Stimulated activated CD4-positive, alpha-beta T cell treated with anti-CD3 and anti-CD28 coated beads, Interleukin-12 subunit alpha, Interleukin-12 subunit beta, amount 100 ng/mL, for 48 hours (primary cell): ENCODE results near the gene SCYGR7.
"Not testable (repeated sequence)": the region's sequence is repeated elsewhere in the genome, so short reads cannot be mapped to it uniquely, and the experiment has no call there.

Experiments used
- DNase-seq, 3 donors: peaks; one replicate each; pipeline ENCODE4 v3.0.0-alpha.2; 2020; ENCODE audit warnings: low read depth in 2 of 3, low spot score in 1 of 3

SCYGR7 gene

DNA sequence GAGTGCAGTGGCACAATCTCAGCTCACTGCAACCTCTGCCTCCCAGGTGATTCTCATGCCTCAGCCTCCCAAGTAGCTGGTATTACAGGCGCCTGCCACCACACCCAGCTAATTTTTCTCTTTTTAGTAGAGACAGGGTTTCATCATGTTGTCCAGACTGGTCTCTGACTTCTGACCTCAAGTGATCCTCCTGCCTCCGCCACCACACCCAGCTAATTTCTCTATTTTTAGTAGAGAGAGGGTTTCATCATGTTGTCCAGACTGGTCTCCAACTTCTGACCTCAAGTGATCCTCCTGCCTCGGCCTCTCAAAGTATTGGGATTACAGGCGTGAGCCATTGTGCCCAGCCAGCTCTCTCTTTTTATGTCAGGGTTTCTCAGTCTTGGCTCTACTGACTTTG, 28.1 kb downstream of the SCYGR7 start:
- not testable (repeated sequence) for DNase-seq

DNA sequence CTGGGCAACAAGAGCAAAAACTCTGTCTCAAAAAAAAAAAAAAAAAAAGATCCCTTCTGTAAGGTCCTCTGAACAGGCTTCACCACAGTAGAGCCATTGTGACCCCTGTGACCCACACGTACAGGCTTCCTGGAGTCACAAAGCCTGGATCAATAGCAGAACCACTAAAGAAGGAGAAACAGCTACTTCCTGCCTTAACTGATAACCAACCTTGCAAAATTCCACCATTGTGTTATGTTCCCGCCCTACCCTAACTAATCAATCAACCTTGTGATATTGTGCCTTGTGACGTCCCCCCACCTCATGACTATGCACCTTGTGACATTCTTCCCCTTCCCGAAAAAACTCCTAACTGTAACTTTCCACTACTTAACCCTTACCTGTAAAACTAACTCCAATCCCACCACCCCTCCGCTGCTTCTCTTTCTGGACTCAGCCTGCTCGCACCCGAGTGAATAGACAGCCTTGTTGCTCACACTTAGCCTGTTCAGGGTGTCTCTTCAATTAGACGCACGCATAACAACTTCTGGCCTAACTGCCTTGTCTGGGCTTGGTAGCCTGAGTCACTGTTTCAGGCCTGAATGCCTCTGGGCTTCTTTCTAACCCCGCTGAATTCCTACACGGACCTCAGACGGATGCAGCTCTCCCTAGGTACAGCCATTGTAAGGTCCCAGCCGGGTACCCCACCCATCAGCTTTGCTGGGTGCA, 31.4 kb downstream of the SCYGR7 start:
- DNase-seq, result no peak

DNA sequence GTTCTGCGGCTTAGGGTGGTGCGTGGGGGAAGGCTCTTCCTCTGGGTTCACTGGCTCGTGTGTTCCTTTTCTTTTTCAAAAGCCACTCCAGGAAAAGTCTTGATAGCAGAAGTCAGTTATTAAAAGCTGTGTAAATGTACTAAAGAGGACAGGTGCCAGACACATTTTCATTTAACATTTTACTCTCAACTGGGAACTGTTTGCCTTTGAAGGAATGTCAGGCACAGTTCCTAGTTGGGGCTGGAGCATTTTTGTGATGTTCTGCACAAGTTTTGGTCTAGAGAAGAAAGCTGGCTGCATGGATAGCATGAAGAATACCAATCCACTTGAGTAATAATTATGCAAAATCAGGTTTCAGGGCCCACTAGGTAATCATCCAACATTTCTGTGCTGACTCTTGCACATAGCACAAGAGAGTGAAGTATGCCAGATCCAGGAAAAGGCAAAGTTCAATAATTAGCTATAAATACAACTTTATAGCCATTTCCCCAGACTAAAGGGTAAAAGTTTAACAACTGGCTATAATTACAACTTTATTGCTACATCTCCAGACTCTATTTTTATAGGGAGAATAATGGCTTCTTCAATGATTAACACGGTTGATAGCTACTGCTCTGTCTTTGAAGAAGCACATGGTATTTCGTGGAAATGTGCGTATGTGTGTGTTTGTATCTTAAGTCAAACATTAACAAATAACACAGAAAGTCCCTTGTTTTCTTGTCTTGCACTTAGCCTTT, 33.8 kb downstream of the SCYGR7 start:
- DNase-seq, result no peak

DNA sequence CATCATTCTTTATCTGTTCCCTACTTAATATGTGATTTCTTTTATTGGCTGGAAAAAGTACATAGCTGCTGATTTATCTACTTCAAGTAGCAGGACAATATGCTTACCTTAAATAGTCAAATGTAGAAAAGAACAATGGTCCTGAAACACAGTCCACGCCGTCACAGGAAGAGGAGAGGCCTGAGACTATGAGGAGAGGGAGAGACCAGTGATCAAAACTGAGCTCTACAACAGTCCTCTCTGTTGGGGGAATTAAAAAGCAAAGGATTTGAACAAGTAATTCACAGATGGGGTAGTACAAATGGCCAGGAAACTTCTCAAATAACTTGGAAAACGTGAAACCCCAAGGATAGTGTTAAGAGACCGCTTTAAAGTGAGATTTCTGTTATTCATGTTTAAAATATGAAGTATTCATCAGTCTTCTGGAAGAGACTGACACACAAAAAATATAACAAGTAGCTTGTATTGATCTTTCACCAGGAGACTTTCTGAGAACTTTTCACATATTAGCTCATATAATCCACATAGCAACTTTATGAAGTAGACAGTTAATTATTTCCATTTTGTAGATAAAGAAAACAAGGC, 37.7 kb downstream of the SCYGR7 start:
- no peak for DNase-seq

DNA sequence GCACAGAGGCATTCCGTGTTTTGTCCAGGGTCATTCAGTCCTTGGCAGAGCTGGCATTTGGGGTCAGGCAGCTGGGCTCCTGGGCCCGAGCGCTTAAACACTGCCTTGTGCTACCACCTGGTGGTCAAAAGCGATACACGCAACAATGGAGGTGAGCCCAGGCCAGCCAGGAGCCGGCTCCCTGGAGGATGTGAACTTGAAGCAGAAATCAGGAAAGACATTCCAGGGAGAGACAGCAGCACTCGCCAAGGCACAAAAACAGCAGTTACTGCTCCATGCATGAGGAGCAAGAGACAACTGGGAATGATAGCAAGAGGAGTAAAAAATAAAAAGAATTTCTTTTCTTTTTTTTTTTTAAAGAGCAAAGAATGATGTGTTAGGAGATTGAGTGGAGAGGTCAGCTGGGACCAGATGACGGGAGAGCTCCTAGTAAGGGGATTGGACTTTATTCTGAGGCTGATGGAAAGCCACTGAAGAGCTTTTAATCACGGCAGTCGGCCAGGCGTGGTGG, 38.3 kb downstream of the SCYGR7 start:
- peak; percentile 36 to 62 (median 51) for DNase-seq

DNA sequence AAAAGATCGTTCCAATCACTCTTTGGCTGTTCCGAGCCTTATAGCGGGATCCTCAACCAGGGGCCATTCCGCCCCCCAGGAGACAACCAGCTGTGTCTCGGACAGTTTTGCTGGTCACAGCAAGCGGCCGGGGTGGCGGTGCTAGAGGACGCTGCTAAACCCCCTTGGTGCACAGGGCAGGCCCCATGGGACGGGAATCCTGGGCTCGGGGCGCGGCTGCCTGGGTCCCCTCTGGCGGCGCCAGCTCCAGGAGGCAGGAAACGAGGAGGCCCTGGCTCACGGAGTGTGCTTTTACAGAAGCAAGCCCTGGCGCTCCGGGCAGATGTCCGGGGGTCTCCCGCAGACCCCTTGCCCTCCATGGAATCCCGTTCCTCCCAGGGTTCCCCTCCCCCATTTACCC, 39.7 kb downstream of the SCYGR7 start:
- DNase-seq, result no peak

DNA sequence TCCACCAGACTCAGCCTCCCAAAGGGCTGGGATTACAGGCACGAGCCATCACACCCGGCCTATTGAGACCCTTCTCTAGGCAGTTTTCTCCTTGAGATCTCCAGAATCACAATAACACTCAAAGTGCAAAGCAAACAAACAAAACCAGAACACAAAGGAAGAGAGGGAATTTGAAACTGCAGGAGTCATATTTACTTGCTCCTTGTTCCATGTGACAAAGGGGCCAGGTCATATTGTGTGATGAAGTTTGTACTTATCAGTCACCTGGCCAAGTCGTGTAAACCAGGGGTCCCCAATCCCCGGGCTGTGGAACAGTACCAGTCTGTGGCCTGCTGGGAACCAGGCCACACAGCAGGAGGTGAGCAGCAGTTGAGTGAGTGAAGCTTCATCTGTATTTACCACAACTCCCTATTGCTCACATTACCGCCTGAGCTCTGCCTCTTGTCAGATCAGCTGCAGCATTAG, 44.1 kb downstream of the SCYGR7 start:
- no peak for DNase-seq

DNA sequence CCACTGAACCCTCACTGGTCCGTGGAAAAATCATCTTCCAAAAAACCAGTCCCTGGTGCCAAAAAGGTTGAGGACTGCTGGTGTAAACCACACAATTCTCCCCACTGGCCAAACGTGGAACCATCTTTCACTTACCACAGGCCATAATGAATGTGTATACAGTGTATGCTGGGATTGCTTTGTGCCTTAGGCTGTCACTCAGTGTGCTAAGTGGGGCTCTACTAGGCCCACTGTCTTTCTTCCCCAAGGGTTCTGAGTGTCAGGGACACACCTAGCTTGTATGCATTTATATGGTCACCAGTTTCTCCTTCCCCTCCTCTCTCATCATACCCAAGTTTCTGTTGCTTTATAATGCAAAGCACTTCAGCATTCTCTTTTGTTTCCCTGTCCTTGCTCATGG, 44.8 kb downstream of the SCYGR7 start:
- DNase-seq, result no peak

DNA sequence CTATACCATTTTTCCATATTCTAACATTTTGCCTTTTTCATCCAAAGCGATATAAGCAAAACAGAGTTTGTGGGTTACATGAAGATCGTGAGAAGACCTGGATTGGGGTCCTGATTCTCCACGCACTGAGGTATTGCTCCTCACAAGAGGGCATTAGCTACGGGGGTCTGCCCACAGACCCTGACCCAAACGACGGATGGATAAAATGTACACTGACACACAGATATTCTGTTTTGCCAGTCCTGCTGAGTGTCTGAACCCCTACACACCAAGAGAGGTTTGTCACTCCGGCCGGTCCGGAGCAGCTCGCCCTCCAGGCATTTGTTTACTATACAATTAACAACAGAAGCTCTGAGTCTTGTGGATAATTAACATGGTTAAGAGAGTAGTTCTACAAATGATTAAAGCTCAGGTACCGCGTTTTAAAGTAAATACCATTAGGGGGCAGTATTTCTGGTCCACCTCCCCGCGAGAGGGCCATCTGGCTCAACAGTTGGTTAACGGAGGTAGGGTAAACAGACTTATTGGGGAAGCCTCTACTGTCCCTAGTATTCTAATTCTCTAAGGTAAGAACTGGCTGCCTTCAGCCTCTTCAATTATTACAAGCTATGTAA, 46.0 kb downstream of the SCYGR7 start:
- DNase-seq, result peak in 1 of 3 donors; percentile 14

DNA sequence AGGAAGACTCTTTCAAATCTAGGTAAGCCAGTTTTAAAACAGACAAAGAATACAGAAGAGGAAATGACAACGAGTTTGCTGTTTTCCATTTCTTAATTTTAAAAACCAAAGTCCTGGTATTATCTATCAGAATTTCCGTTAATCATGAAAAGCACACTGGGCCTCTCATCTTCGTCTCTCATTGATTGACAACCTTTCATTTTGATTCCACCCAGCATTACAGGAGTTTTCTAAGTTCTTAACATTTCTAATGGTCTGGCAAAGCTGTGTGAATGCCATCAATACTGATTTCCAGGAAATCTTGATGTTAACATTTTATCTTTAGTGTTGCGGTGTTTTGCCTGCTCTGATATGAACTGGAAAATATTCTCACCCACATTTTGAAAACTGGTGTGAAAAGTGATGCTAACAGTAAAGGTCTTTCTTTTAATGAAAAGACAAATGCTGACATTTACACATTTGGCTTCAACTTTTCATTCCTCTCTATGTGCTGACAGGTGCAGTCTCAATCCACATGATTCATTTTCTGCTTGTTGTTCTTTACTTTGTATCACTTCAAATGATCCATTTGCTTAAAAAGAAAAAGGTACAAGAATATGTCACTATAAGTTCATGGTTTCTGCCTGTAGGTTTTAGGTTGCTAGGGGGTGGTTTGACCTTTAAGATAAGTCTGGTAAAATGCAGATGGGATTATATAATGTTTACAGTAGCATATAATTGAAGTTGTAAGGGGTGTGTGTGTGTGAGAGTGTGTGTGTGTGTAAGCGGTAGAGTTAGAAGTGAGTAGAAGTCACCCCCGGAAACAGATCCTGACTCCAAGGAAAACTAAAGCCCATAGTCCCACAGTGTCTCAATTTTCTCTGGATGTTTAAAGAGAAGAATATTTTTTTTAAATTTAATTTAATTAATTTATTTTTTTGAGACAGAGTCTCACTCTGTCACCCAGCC, 47.0 kb downstream of the SCYGR7 start:
- no peak for DNase-seq
